Islet precursor cell (in vitro differentiated cells): ENCODE data around the gene CXCL6.

Experiments
- DNase-seq: peaks from one replicate; pipeline ENCODE4 v3.0.0-alpha.2; 2018

CXCL6 gene

DNA sequence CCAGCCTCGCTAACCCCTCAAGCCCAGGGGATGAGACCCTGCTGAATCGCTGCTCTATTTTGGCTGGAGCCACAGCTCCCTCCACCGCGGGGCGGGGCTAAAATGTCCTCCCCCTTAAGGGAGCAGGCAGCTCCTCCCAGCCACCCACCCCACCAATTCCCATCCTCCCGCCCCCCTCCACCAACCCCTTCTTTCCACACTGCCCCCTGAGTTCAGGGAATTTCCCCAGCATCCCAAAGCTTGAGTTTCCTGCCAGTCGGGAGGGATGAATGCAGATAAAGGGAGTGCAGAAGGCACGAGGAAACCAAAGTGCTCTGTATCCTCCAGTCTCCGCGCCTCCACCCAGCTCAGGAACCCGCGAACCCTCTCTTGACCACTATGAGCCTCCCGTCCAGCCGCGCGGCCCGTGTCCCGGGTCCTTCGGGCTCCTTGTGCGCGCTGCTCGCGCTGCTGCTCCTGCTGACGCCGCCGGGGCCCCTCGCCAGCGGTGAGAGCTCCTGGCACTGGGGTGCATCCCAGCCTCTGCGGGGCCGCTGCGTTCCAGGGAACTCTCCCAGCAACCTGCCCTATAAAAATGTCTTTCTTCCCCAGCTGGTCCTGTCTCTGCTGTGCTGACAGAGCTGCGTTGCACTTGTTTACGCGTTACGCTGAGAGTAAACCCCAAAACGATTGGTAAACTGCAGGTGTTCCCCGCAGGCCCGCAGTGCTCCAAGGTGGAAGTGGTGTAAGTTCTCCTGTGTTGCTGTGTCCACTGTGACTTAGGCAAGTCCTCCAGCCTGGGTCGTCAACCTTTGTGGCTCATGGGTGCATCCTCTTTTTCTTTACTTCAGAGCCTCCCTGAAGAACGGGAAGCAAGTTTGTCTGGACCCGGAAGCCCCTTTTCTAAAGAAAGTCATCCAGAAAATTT is at the start of gene CXCL6:
TSS of gene CXCL6 (plus strand) at position 306 of the 907 bp plus-strand sequence. CDS start at position 379, 73 bp downstream.
- peak; percentile 74 for DNase-seq

DNA sequence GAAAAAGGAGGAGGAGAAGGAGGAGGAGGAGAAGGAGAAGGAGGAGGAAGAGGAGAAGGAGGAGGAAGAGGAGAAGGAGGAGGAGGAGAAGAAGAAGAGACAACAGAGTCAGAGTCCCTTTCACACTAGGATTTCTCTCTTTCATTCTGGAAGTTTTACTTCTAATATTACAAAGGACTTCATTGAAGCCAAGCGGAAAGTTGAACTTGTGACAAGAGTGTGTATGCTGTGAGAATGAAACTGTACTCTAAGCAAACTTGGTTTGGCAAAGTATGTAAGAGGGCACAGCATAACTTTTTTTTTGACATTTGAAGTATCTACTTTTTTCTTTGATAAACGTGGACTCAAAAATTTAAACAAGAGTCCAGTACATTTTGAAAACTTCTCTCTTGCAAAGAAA is 48.1 kb upstream of the CXCL6 start:
- DNase-seq, result no peak

DNA sequence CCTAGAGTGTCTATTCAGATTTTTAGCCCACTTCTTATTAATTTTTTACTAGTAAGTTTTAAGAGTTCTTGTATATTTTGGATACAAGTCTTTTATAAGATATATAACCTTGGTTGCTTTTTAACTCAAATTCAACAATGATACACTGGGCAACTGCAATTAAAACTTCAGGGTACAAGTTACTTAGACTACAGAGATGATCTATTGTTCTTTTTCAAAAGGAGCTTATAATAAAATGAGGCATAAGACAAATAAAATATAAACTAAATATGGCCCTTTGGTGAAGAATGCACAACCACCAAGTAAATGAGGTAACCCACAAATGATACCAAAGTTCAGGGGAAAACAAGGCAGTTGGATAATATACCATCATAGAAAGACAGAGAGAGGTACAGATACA is 37.6 kb upstream of the CXCL6 start:
- DNase-seq, result no peak

DNA sequence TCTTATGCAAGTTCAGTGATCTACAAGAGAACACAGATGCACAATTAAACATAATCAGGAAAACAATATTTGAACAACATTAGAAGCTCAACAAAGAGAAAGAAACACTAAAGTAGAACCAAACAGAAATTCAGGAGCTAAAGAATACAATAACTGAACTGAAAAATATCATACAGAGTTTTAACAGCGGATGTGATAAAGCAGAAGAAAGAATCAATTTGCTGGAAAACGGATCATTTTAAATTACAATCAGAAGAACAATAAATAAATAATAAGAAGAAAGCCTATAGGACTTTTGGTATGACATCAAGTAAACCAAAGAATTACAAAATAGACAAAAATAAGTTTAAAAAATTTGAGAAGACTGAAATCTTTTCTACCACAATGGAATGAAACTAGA is 36.3 kb upstream of the CXCL6 start:
- DNase-seq, result no peak

DNA sequence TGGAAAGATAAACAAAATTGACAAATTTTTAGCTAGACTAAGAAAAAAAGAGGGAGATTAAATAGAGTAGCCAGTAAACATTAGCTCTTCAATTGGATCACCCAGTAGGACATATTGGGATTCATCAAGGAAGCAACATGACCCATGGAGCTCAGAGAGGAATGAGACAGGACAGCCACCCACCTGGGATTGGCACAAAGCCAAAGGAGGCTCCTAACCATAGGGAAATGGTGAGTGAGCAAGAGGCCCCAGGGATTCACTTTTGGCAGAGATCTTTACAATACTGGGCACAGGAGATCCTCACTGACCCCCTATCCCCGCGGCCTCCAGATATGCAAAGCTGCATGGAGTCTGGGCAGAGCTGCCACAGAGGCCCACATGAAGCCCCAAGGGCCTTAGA is 34.8 kb upstream of the CXCL6 start:
- no peak for DNase-seq

DNA sequence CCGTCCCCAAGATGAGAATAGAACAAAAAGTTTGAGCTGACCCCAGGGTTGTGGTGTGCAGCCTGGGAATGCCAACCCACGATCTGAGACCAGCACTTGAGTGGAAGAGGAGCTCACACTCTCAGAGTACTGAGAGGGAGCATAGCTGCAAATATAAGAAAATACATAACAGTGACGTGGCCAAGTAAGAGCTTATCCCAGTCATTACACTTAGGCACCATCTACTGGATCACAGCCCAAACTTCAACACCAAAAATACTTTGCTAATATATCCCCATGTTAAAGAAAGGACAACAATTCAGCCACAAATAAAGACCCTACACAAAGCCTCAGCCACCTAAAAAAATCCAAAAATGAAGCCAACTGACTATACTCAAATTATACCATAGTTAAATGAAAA is 33.3 kb upstream of the CXCL6 start:
- no peak for DNase-seq

DNA sequence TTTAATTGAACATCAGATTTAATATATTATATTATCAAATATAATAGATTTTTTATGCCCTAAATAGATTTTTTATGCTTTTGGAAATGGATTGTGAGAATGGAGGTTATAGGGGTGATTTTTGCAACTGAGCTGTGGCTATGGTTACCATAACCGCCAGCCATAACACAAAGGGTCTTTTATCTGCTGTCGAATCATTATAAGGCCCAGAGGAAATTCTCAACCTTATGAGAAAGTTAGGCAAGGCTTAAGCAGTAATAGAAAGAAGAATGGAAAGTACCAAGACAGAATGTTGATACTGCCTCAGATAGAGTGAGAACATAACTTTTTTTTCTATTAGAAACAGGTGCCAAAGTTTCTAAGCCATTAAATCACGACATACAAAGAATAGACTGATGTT is 26.3 kb upstream of the CXCL6 start:
- DNase-seq, result no peak

DNA sequence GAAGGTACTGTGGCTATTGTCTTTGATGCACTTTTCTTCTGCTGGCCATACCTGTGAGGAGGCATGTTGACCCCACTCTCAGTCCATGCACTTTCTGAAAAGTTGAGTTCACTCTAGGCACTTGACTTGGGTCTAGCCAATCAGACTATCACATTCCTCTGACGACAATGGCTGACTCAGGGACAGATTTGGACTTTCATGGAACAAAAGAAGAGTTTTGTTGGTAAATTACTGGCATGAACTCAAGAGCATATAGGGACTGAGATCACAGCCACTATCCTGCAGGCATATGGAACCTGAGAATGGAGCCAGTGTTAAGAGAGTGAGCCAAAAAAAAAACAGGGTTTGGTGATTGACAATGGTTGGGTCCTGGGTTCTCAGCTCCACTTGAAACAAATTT is 24.6 kb upstream of the CXCL6 start:
- no peak for DNase-seq

DNA sequence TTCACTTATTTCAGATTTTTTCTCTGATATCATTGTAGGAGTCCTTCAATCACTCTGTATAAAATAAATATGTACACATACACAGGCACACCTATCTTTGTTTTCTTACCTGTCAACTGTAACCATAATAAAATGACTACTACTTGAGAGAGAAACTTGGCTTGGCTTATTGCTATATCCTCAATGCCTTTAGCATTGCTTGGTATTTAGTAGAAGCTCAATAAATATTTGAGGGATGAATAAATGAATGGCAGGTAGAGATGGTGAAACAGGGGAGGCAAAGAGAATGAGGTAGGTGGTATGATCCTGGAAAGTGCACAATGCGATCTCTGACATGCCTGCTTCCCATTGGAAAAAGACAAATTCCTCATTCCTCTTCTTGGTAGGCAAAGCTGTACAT is 21.8 kb upstream of the CXCL6 start:
- no peak for DNase-seq

DNA sequence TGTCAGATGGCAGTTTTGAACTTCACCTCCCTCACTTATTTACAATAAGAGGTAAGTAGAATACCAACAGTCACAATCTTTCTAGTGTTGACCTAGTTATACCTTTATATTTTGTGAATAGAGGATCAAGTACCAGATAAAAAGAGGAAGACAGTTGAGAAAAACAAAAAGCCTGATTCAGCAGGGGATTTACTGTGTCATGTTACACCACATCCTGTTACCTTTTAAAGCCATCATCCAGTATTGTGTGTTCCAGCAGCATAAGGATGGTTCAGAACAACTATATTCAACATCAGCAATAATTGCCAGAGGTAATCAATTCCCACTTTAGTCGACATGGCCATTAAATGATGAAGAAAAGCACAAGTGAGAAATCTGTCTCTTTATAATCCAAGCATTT is 21.3 kb upstream of the CXCL6 start:
- no peak for DNase-seq

DNA sequence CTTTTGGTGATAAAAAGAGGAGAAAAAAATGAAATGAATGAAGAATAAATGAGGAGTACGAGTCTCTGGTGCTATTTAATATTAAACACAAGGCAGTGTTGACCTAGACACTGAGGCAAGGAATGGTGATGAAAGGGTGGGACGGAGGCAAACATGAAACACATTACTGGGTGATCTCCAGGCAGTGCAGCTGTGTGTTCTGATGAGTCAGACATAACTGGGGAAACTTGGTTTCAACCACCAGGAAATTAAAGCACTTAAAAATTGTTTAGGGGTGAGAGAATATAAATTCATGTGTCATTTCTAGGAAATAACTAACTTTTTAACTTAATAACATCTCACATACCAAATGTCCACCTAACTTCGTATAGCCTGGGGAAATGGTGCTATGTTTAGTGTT is 19.7 kb upstream of the CXCL6 start:
- DNase-seq, result no peak

DNA sequence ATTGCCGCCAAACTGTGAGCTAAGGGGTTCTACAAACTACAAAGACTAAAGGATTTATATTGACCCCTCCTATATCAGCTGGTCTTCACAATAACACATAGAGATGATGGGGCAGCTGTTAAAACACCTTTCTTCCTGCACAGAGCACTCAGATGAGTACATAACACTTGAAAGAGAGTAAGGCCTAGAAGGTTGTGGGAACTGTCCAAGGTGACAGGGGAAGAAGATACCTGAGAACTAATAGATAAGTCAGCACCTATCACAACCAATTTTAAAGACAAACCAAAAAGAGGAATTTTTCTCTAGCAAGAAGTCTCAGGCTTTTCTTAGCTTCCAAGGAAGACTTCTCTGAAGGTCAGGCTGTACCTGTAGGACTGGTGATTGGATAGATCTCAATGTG is 19.1 kb upstream of the CXCL6 start:
- DNase-seq, result no peak

DNA sequence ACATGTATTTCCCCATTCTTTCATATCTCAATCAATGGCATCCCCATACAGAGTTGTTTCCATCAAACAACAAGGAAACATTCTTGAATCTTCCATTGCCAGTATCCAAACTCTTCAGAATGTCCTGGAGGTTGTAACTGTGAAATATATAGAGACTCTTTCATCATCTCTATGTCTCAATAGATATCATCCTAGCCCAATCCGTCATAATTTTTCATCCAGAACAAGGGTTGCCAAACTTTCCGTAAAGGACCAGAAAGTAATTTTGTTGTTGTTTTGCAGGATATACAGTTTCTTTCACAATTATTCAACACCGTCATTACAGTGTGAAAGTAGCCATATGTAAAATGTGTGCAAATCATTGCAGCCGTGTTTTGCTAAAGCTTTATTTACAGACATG is 15.2 kb upstream of the CXCL6 start:
- no peak for DNase-seq

DNA sequence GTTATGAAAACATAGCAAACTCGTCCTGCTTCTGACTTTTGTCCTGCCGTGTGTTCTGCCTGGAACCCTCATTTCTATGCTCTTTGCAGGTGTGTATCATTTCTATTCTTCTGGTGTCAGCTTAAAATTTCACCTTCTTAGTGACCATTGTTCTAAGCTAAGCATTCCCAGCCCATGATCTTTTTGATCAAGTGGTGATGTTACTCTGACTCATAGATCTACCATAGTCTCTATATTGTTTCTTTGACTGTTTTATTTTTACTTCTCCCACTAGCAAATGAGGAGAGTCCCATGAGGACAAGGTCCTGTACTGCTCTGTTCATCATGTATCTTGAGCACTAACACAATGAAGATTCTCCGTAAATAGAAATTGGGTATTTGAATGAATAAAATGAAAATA is 14.1 kb upstream of the CXCL6 start:
- DNase-seq, result no peak

DNA sequence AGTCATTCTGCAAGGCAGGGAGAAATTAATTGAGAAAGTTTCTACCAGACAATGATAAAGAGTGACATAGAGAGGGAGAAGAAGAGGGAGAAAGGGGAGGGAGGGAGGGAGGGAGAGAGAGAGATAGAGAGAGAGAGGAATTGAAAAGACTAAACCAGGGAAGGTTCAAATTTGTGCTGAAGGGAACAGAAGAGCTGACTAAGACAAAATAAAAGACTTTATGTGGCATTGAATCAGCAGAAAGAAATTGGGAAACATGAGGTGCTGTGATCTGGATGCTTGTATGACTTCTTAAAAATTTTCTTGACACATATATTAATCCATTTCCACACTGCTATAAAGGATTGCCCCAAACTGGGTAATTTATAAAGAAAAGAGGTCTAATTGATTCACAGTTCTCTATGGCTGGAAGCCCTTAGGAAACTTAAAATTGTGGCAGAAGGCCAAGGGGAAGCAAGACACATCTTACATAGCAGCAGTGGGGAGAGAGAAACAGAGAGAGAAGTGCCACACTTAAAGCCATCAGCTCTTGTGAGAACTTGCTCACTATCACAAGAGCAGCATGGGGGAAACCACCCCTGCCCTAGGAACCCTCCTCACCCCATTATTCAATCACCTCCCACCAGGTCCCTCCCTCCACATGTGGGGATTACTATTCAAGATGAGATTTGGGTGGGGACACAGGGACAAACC is 13.5 kb upstream of the CXCL6 start:
- no peak for DNase-seq

DNA sequence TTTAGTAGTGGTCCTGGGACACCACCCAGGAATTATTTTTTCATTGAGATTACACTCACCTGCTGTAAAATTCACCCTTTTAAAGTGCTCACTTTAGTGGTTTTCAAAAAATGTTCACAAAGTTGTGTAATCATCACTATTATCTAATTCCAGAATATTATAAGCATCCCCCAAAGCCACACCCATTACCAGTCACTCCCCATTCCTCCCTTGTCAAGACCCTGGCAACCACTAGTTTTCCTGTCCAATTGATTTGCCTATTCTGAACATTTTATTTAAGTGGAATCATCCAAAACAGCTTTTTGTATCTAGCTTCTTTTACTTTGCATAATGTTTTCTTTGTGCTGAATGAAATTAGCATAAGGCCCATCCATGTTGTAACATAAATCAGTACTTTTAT is 12.7 kb upstream of the CXCL6 start:
- no peak for DNase-seq

DNA sequence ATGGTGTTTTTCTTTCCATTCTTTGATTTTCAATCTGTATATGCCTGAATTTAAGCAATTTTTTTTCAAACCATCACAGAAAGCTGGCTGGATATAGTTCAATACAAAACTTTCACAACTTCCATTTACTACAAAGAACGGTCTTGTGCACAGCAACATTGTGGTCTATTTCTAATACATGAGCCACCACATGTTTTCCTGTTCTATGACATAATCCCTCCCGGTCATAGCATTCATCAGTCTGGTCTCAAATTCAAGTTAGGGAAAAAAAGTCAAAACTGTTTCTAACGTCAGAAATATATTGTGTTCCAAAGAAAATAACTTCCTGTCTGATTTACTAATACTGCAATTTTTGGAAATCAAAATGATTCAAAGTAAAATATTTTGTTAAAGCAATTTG is 7.5 kb upstream of the CXCL6 start:
- no peak for DNase-seq

DNA sequence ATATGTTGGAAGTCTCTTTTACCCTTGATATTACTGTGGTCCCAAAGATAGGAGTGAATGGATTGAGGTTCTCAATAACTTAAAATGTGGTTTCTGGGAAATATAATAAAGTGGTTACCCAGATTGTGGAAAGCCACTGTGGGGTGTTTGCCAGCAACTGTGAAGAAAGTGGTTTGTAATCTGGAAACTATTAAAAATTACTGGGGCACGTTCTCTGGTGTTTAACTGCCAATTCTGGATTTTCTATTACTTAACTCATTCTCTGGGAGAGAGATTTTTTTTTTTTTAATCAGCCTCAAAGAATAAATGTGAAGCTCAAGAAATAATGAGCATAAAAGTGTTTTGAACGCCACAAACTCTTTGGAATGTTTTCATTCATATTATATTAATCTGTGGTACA is 4.9 kb upstream of the CXCL6 start:
- no peak for DNase-seq

DNA sequence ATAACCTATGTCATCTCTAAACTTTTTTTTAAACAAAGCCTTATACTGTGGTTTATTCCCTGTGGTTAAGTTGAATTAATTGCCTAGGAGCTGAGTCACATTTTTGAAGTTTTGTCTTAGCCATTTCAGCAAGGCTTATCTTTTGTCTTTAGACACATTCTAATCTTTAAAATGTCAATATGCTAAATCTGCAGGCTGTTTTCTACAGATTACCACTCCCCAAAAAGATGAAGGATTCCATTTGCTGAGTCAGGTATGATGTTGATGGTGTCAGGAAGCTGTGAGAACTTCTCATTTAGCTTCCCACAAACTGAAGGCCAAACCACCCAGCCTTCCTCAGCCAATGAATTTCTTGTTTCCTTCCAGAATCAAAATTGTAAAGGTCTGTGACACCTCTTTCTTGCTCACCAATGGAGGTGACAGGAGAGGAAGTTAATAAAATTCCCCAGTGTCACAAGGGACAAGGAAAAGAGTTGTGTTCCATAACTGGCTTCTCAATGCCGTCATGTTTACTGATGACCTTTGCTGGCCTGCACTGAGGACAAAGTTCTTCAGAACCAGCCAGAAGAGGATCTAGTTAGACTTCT is 3.7 kb upstream of the CXCL6 start:
- no peak for DNase-seq

DNA sequence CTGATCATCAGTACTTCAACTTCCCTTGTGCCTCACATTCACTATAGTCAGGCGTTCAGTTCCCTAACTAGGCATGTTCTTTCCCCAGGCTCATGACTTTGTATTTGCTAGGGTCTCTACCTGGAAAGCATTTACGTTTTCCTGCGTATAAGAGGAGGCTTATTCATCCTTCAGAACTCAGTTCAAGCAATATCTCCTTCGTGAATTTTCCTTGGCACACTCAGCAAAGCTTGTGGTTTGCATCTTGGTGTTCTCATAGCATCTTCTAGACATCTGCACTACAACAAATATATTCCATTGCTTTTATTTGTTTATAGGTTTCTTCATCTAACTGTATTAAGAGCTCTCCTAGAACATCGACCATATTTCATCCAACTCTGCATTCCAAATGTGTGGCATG is 2.6 kb downstream of the CXCL6 start:
- DNase-seq, result no peak

DNA sequence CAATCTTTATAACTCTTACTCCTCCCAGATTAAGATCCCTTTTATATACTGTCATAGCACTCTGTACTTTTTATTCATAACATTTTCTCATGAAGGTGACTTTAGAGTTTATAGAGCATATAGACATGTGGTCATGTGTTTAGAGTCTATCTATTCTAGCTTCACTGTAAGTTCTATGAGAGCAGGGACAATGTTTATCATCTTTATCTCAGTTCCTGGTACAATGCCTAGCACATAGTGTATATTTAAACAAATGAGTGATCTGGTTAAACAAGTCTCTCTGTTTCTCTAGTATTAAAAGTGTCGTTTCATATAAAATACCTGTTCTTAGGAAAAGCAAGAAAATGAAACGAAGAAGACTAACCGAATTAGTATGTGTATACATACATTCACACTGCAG is 3.2 kb downstream of the CXCL6 start:
- DNase-seq, result no peak

DNA sequence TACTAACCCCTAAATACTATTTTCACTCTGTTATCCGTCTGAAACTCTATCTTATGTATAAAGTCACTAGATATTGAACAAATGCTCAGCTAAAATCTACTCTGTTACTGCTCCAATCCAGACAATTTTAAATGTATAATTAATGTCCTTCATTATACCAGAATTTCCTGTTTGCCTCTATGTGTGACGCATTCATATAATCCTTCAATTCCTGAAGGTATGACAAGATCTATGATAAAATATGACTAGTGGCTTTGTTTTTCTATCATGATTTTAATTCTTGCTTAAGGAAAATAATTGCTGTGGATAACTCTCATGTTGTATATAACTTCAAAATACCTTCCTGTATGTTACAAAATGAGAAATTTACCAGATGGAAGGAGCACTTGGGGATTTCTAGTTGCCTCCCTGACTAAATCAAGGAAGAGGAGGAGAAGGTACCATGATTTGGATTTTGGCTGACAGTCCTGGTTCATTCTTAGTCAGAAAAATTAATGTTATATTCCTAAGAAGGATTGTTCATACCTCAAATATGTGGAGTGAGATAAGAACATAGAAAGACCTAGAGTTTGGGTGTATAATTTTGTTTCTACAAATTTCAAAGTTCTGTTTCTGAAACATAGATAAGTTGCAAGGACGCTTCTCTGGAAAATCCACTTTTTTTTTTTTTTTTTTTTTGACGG is 4.9 kb downstream of the CXCL6 start:
- no peak for DNase-seq

DNA sequence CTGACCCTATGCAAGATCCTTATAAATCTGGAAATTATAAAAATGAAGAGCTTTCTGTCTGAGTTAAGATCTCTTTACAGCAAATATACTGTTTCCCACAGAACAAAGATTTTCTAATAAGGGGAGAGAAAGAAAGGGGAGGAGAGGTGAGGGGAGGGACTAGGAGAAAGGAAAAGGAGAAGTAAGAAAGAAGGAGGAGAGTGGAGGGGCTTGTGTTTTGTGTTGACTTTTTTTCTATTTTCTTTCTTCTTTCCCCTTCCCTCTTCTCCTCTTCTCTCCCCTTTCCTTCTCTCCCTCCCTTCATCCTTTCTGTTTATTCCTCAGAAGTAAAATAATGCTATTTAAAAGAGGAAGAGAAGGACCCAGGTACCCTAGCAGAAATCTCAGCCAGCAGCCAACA is 6.2 kb downstream of the CXCL6 start:
- no peak for DNase-seq

DNA sequence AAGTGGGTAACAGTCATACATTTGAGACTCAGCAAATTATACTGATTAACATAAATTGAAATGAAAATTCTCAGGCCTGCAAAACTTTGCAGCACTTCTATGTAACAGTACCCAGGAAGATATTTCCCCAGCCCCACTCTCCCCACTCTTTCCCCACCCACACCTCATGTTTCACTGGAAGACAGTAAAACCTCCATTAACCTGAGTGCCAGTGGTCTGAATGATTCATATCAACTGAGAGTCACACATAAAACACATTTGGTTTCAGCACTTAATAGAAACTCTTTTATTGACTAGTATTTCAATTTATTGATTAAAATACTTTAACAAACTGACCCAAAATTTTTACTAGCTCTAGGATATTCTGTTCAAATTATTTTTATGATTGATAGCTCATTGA is 6.9 kb downstream of the CXCL6 start:
- DNase-seq, result no peak
